Testis (tissue), 3 donors: Measurements from ENCODE around the gene POF1B. TPM values are rescaled to one million over a fixed set of nuclear protein-coding genes. Genes with fewer than 3 reads are reported as not detected.

Experiments used
- DNase-seq: peaks from one replicate; pipeline ENCODE4 v3.0.0-alpha.2; 2019
- H3K27ac ChIP-seq, 2 donors: fragments of 200-600 bp; sonication (generic); one replicate each; pipeline ENCODE4 v1.5.1; 2019
- H3K27me3 ChIP-seq: fragments of 200-600 bp; sonication (generic); one replicate; pipeline ENCODE4 v1.5.1; 2019
- H3K36me3 ChIP-seq: fragments of 200-600 bp; sonication (generic); one replicate; pipeline ENCODE4 v1.5.1; 2017; ENCODE audit warnings: low read depth; ENCODE audit errors: missing control alignments
- H3K4me1 ChIP-seq: fragments of 200-600 bp; sonication (generic); one replicate; pipeline ENCODE4 v1.5.1; 2019
- H3K4me3 ChIP-seq, 2 donors: fragments of 200-600 bp; sonication (generic); one replicate each; pipeline ENCODE4 v1.5.1; 2017 to 2019
- H3K9me3 ChIP-seq: fragments of 200-600 bp; sonication (generic); one replicate; pipeline ENCODE4 v1.5.1; 2017
- POLR2A ChIP-seq: fragments of 450-650 bp; IDR thresholded peaks from one replicate; pipeline ENCODE4 v1.6.1; 2017; ENCODE audit warnings: antibody characterized with exemption, mild to moderate bottlenecking, moderate library complexity
- WGBS, 2 donors: methylation state at CpG; one replicate each; pipeline ENCODE4 v1.1.5; 2018; 5-methylcytosine and 5-hydroxymethylcytosine counted together
- intact Hi-C: fragments of 100-400 bp; cut with DNase I; formaldehyde crosslinking; loops from one replicate; pipeline ENCODE4 v1.15.1; 2023; ENCODE audit warnings: low total_unique reads
- polyA plus RNA-seq: library from polyadenylated mRNA; stranded (reverse); fragments of 350-450 nt; fragmentation: Illumina TruSeq; extraction: RNeasy Lipid Tissue Mini Kit (QIAGEN cat#74804); gene quantifications from one replicate; pipeline ENCODE4 v1.2.3, GENCODE V29; 2014; ENCODE audit warnings: low read depth, low replicate concordance; ENCODE audit not compliant: insufficient read depth
- total RNA-seq, 2 donors: library from RNA; depleted of rRNA; stranded (reverse); fragments of >200 nt; gene quantifications; one replicate each; pipeline ENCODE4 v1.2.3, GENCODE V29; 2016
- TF ChIP-seq, protein P1 (sequence below), 3 experiments: fragments of 450-650 bp in 2 of 3; fragments of 200-600 bp in 1 of 3; sonication (generic) in 1 of 3; IDR thresholded peaks; one replicate each; pipeline ENCODE4 v1.5.1; 2016 to 2019; ENCODE audit warnings: antibody characterized with exemption in 3 of 3, mild to moderate bottlenecking in 2 of 3, moderate library complexity in 1 of 3

POF1B gene
- total and polyA plus RNA-seq, 3 donors from 2014 or later, result 0.25 to 0.36 (median 0.31) TPM

DNA sequence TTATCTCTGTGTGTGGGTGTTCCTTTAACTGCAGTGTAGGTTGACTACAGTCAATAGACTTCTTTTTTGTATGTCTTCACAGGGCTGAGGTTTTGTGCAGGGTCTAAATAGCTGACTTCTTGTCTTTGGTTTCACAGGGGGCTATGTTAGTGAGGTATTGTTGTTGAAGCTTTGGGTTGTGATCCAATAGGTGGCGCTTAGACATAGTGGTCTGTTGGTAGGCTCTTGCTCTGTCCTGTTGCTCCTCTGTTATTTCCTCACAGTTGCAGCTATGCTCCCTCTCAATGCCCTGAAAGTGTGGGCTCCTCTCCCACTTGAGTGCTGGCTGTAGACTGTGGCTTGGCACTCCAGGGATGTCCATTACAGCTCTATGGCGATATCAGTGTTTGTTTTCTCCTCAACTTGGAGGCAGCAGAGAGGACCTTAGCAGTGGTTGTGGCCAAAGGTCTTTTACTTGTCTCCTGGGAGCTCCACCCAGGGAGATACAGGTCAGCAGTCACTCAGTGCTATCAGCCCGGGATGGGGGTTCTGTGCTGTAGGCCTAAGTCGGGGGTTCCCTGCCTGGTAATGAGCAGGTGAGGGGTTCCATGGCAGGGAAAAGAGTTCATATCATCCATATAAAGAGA, 14.0 kb downstream of the POF1B start:
- TF ChIP-seq, protein P1, sequence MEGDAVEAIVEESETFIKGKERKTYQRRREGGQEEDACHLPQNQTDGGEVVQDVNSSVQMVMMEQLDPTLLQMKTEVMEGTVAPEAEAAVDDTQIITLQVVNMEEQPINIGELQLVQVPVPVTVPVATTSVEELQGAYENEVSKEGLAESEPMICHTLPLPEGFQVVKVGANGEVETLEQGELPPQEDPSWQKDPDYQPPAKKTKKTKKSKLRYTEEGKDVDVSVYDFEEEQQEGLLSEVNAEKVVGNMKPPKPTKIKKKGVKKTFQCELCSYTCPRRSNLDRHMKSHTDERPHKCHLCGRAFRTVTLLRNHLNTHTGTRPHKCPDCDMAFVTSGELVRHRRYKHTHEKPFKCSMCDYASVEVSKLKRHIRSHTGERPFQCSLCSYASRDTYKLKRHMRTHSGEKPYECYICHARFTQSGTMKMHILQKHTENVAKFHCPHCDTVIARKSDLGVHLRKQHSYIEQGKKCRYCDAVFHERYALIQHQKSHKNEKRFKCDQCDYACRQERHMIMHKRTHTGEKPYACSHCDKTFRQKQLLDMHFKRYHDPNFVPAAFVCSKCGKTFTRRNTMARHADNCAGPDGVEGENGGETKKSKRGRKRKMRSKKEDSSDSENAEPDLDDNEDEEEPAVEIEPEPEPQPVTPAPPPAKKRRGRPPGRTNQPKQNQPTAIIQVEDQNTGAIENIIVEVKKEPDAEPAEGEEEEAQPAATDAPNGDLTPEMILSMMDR (IDR thresholded peaks at IDR 0.05), result no peak
- no peak for TF ChIP-seq POLR2A
- no peak overlapping the region for H3K4me3 ChIP-seq
- no peaks in the 10 kb centered on the region for H3K4me1 ChIP-seq
- no peaks in the 10 kb centered on the region for H3K27me3 ChIP-seq
- H3K9me3 ChIP-seq, result no peaks in the 10 kb centered on the region
- no peak for DNase-seq
- 58 to 77% methylated on average over 3 to 4 of the region's 4 CpGs for WGBS, 2 donors
- H3K36me3 ChIP-seq, result no peaks in the 10 kb centered on the region
- H3K27ac ChIP-seq, result no peak overlapping the region
- intact Hi-C loops, result no loop called here

DNA sequence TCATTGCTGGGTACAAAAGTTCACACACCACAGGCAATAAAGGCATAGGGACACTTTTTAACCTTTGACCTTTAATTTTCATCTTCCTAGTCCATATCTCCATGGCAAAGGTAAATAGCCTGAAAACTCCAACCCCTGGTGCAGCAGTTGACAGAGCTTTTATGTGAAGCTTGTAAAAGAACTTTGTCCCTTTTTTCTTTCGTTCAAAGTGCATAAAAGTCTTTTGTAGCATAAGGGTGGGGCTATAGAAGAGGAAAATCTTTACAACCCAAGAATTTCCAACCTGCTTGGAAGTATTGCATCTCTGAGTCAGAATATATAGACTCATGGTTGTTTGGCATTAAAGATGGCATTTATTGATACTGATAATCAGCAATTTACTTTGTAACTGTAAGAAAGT, 20.4 kb downstream of the POF1B start:
- no peak for DNase-seq
- intact Hi-C loops, result no loop called here
- Histone ChIP-seq H3K4me1 (no peaks in the 10 kb centered on the region), H3K36me3 (no peaks in the 10 kb centered on the region), H3K9me3 (no peaks in the 10 kb centered on the region), H3K27ac (no peak overlapping the region), H3K27me3 (no peaks in the 10 kb centered on the region), H3K4me3 (no peak overlapping the region)
- no peak for TF ChIP-seq POLR2A
- TF ChIP-seq, protein P1 (IDR thresholded peaks at IDR 0.05), result no peak
- WGBS, 2 donors, result 86 to 91% methylated on average over 1 of the region's 1 CpG

DNA sequence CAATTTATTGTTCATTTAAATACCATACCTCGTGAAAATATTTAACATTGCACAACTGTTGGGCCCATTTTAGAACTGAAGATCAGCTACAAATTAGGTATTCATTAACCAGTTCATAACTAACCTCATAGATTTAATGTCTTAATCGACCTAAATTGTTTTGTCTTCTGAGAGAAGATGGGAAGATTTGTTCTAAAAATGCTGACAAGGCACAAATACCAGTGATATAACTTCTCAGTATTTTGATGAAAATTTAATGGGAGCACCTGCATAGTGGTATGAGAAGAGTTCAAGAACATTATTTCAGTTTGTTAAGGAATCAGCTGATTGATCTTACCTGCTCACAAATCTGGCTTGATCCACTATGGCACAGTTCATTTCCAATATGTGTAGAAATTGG, 33.9 kb downstream of the POF1B start:
- Histone ChIP-seq H3K9me3 (no peaks in the 10 kb centered on the region), H3K27ac (no peak overlapping the region), H3K27me3 (no peaks in the 10 kb centered on the region), H3K4me1 (no peaks in the 10 kb centered on the region), H3K36me3 (no peaks in the 10 kb centered on the region), H3K4me3 (no peak overlapping the region)
- intact Hi-C loops, result no loop called here
- 75 to 87% methylated on average over 2 of the region's 2 CpGs for WGBS, 2 donors
- TF ChIP-seq, protein P1 (IDR thresholded peaks at IDR 0.05), result no peak
- no peak for TF ChIP-seq POLR2A
- DNase-seq, result no peak

DNA sequence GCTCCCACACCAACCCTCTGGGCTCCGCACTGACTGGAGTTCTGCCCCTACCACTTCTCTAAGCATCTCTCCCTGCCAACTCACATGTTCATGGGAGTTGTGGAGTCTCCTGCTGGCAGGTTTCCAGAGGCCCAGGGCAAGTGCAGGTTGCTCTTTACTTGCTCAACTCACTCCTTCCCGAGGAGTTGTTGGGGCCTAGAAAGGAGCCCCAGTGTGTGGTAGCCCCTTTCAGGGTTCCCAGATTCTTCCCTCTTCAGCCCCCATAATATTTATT, 52.5 kb downstream of the POF1B start:
- 43 to 75% methylated on average over 1 to 2 of the region's 2 CpGs for WGBS, 2 donors
- Histone ChIP-seq H3K4me3 (no peak overlapping the region), H3K9me3 (no peaks in the 10 kb centered on the region), H3K27me3 (no peaks in the 10 kb centered on the region), H3K36me3 (no peaks in the 10 kb centered on the region), H3K27ac (no peak overlapping the region), H3K4me1 (no peaks in the 10 kb centered on the region)
- no peak for DNase-seq
- intact Hi-C loops, result no loop called here
- TF ChIP-seq, protein P1 (IDR thresholded peaks at IDR 0.05), result no peak
- no peak for TF ChIP-seq POLR2A
